ENCODE measurements around the gene KCNIP4.

DNA sequence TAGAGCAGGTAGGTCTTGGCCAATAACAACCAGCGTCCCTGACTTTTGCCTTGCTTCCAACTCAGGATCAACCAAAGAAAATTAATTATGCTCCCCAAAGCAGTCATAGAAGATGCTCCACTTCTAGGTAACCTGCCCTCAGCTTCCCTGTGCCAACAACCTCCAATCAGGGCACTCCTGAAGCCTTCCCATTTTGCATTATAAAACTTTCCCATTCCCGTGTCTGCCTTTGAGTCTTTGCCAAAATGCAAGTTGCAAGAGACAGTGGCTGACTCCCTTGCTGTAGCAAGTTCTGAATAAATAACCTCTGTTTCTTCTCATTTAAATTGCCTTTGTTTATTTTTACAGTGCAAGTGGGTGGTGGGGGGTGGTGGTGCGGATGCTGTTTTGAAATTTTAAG is 830.3 kb downstream of the KCNIP4 start:
- TF ChIP-seq LEF1 (IDR thresholded peaks at IDR 0.05; ENCODE audit: borderline replicate concordance) (no peak), NFRKB (IDR thresholded peaks at IDR 0.05) (no peak), ARNT (IDR thresholded peaks at IDR 0.05) (no peak), FOXM1 (IDR thresholded peaks at IDR 0.05; ENCODE audit: borderline replicate concordance) (no peak), FOXA1 (IDR thresholded peaks at IDR 0.05) (no peak), SUZ12 (IDR thresholded peaks at IDR 0.05) (no peak), ELF4 (IDR thresholded peaks at IDR 0.05) (no peak), BHLHE40 (IDR thresholded peaks at IDR 0.05; ENCODE audit: borderline replicate concordance) (no peak), HDGF (IDR thresholded peaks at IDR 0.05; ENCODE audit: borderline replicate concordance) (no peak), CTBP1 (IDR thresholded peaks at IDR 0.05; ENCODE audit: borderline replicate concordance) (no peak), FOXK2 (IDR thresholded peaks at IDR 0.05) (no peak)
- TF ChIP-seq, protein P1, sequence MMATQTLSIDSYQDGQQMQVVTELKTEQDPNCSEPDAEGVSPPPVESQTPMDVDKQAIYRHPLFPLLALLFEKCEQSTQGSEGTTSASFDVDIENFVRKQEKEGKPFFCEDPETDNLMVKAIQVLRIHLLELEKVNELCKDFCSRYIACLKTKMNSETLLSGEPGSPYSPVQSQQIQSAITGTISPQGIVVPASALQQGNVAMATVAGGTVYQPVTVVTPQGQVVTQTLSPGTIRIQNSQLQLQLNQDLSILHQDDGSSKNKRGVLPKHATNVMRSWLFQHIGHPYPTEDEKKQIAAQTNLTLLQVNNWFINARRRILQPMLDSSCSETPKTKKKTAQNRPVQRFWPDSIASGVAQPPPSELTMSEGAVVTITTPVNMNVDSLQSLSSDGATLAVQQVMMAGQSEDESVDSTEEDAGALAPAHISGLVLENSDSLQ (IDR thresholded peaks at IDR 0.05): no peak

All from HEK293T (cell line).